GM19023 (cell line): Measurements from ENCODE around the gene EML6.

Experiments used
- ATAC-seq: cut with Tn5 transposase; IDR thresholded peaks from one replicate; pipeline ENCODE4 v1.9.1; 2021; ENCODE audit warnings: mild to moderate bottlenecking, moderate library complexity; ENCODE audit not compliant: unreplicated experiment

The EML6 gene

DNA sequence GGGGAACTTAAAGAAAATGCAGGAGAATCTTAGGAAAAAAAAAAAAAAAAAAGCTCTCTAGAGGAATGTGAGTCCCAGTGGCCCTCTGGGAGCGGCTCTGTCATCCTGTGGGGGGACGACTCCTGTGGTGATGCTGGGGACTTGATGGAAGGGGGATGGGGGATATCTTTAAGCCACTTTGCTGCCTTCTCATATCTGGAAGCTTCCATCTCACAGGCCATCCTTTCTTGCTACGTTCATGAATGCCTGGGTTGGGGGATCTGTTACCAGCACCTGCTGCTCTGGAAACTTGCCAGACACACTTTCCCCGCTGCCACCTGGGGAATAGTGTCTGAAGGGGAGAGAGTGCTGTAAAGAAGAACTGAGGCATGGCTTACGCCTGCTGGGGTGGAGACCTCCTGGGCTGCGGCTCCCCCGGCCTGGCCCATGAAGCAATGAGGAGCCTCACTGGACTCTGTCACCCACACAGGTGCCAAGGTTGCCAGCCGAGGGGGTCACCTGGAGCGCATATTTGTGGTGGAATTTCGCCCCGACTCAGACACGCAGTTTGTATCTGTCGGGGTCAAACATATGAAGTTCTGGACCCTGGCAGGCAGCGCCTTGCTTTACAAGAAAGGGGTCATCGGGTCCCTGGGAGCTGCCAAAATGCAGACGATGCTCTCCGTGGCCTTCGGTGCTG is 234.0 kb downstream of the EML6 start:
- no peak for ATAC-seq

GRCh38 chr2:54958717-54959371 is 235.4 kb downstream of the EML6 start:
- ATAC-seq = no peak

DNA sequence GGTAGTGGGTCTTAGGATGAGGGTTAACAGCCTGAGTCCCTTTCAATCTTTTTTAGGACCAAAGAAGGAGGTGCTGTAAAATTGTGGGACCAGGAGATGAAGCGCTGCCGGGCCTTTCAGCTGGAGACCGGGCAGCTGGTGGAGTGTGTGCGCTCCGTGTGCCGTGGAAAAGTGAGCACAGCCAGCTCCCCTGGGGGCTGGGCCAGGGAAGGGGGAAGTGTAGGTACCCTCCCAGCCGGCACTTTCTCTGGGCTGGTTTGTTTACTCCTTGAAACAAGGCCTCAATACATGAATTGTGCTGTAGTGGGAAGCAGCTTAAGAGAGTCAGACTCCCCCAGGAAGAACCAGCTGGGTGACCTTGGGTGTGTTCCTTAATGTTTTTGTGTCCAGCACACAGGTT is 236.7 kb downstream of the EML6 start:
- ATAC-seq = no peak

DNA sequence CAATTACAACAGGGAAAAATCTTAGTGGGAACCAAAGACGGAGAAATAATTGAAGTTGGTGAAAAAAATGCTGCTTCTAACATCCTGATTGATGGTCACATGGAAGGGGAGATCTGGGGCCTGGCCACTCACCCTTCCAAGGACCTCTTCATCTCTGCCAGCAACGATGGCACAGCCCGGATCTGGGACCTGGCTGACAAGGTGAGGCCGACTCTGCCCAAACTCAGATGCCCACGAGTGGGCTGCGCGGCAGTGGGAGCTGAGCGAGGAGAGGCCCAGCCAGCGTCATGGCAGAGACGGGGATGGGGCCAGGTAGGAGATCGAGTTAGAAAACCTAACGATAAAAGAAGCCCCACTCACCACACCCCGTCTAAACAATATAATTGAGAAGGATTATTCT is 239.0 kb downstream of the EML6 start:
- no peak for ATAC-seq

DNA sequence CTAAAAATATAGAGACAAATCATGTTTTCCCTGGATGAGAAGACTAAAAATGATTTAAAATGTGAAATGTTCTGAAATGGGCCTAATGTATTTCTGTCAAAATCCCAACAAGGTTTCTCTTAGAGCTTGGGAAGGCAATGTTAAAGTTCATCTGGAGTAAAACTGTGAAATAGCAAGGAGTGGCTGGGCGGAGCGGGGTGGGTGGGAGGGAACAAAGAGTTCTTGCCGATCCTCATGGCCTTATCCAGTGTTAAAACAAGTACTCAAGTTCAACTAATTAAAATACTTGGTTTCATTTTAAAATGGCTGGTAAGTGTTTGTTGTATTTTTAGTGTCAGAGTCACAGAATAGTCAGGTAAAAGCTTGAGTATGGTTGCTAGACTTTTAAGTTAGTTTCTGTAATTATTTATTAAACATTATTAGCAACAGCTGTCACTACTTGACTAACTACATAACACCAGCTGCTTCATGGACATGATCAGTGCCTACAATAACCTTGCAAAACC is 239.5 kb downstream of the EML6 start:
- ATAC-seq = no peak

DNA sequence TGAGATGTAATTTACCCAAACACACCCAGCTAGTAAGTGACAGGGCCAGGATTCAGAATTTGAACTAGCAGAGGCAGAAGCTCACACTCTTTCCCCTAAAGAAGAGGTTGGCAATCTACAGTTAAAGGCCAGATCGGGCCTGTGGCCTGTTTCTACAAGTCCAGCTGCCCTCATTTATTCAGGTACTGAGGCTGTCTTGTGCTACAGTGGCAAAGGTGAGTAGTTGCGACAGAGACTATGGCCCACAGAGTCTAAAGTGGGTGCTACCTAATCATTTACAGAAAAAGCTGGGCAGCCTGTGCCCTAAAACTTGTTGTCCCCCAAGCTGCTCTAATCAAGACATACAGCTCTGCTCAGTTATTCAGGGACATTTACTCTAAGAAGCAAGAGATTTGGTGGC is 240.0 kb downstream of the EML6 start:
- ATAC-seq = no peak

DNA sequence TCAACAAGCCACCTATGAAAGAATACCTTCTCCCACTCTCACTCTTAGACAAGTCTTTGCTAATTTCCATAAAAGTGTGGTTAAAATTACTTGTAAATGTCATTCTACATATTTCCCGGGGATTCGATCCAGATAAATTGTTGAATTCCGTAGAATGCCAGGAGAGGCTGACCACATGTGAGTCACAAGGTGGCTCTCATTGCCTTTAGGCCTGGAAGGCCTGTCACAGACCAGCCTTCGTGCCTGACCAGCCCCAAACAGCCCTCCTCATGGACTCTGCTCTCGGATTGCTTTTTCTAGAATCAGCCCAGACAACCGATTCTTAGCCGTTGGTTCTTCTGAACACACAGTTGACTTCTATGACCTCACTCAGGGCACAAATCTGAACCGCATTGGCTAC is 240.8 kb downstream of the EML6 start:
- ATAC-seq = no peak

DNA sequence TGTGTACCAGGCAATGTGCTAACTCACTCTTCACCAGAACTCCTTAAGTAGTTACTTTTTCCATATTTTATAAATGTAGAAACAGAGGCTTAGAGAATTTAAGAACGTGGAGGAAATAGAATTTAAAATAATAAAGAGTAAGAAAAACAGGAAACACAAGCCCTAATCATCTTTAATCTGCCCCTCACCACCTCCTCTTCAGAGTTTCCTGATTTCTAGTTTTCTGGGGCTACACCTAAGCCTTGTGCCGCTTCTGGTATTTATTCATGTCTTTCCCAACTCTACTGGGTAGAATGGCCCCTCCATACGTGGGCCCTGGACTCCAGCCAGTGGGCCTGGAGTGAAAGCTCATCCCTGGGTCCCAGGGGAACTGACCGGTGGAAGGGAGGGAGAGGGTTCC is 241.4 kb downstream of the EML6 start:
- no peak for ATAC-seq

- no peak for ATAC-seq
These were observed 242.0 kb downstream of the EML6 start for GRCh38 chr2:54965425-54965824.

DNA sequence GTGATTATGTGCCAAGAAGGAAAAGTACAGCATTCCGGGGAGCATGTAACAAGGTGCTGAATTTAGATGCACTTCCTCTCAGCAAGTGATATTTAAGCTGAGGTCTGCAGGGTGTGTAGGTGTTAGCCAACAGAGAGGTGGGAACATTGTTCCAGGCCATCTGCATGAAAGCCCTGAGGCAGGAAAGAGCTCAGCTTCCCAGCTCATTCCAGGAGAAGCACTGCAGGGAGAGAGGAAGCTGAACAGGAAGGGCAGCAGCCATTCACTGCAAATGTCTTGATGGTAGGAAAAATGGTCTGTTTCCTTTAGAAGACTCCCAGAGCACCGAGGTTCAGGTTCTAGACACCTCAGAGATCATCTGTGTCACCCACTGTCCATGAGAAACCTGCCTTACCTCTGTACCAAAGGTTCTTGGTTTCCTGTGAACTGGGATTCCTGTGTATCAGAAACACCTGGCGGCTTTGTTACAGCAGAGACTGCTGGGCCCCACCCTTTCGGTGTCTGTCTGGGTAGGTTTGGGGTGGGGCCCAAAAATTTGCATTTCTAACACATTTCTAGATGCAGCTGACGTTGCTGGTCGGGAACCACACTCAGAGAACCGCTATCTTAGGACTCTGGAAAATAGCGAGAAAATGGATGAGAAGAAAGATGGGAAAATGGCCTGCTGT is 242.8 kb downstream of the EML6 start:
- ATAC-seq = no peak

- ATAC-seq = no peak
These were observed 243.4 kb downstream of the EML6 start for GRCh38 chr2:54966837-54967236.

DNA sequence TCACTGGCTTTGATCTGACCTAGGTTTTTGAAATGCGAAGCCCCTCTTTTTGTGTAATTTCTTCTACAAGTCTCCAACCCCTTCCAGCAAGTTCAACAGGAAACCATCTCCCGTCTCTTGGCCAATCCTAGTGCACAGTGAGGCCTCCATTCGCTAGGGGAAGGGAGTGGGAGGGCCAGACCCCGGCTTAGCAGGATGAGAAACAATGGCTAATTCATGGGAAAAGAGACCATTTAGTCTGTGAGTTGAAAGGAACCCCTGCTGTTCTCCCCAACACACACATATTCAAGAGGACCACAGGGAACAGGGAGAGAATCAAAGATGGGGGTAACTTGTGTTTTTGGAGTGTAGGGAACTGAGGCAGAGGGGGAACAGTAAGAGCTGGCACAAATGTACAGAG is 243.8 kb downstream of the EML6 start:
- no peak for ATAC-seq

DNA sequence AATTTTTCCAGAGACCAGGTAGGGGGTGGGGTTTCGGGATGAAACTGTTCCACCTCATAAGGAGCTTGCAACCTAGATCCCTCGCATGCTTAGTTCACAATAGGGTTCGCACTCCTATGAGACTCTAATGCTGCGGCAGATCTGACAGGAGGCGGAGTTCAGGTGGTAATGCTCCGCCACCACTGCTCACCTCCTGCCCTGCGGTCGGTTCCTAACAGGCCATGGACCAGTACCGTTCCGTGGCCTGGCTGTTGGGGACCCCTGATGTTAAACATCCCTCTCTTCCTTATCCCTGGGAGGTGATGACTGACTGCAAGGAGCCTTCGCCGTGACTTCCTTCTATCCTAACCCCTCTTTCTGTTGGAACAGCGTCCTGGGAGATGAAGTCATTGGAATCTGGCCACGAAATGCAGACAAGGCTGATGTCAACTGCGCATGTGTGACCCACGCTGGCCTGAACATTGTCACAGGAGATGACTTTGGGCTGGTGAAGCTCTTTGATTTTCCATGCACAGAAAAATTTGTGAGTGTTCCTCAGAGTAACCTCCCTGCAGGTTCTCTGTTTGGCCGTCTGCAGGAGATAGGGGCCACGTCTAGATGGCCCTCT is 244.4 kb downstream of the EML6 start:
- no peak for ATAC-seq

- no peak for ATAC-seq
These were observed 245.2 kb downstream of the EML6 start for GRCh38 chr2:54968561-54969218.

- ATAC-seq = no peak
These were observed 246.0 kb downstream of the EML6 start for GRCh38 chr2:54969295-54969939.

DNA sequence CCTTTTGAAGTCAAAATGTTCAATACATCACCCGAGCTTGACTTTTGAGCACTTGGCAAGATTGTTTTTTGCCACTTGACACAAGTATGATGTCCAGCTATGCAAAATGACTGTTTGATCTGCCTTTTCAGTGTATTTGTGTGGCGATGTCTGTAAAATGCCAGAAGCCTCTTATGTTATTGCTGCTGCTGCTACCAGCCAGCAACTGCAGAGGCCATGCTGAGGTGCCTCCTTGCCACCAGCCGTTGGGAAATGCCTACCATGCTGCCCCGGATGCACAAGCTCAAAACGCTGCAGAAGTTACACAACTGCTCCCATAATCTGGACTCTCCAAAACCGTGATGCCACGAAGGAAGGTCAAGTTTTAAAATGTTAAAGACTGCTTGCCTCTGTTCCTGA is 246.5 kb downstream of the EML6 start:
- no peak for ATAC-seq

DNA sequence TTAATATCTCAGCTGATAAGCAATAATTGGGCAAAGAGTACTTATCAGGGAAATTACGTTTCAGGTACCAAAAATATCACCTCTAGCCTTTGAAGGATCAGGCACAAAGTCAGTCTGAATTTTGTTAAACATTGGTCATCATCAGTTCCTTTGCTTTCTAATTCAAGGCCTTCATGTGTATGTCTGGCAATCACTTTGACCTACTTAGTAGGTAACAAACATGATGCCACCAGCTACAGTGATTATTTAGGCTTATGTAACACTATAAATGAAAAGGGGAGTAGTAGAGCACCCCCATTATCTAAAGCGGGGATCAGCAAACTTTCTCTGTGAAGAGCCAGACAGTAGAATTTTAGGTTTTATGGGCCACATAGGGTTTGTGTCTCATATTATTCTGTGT is 251.7 kb downstream of the EML6 start:
- ATAC-seq = no peak

DNA sequence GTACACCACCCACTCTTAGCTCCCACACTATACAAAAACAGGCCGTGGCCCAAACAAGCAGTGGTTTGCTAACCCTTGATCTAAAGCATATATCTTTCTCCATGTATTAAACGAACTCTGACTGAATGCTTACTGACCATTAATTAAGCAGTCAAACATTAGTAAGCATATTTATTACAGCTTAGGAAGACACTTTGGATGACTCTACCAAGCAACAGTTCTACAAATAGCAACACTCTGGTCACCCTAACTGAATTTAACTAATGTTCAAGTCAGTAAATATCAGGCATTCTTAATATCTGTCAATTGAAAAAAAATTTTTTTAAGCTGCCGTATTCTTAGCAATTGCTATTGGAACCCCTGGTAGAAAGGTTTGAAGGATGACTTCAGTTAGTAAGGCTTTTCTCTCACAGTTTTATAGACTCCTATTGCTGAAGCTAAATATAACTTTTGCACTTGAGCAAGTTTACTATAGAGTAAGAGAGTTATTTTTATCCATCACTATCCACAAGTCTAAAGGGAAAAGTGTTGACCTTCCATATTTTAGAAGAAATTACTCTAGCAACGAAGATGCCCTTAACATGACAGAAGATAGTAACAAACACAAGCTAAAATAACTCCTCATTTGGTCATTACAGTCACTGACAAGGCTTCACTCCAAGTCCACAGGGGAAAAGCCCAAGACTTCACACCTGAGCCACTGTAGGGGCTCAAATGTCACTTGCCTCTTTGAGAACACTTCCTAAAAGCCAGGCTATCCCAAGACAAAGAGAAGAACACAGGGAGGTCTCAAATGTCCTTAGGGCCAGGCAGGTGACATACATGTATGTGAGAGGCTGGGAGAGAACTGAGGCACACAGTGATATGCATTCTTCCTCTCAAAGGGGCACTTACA is 252.4 kb downstream of the EML6 start:
- no peak for ATAC-seq

- peak; percentile 87 for ATAC-seq
These were observed 253.7 kb downstream of the EML6 start for GRCh38 chr2:54977149-54977548.
